Measurements from ENCODE around the gene RPL36AL. TPM values are rescaled to one million over a fixed set of nuclear protein-coding genes. Genes with fewer than 3 reads are reported as not detected.

Gene RPL36AL
- total RNA-seq, 4 donors from 2014 or later = 188 to 260 (median 211) TPM

GRCh38 chr14:49634547-49635334 lies 14.3 kb upstream of the RPL36AL start, which contains the start of gene DNAAF2:
DNAAF2 (minus strand) TSS chr14:49635244; CDS start chr14:49635149, 95 bp downstream.
- Histone ChIP-seq H3K9me3 (no peaks in the 10 kb centered on the region), H3K4me1 (peaks cover 8 to 53% (median 32%) of the 10 kb centered on the region in 3 donors), H3K4me3 (peak within 1 kb of the TSS; percentile 90 to 99 (median 94)), H3K27ac (peak within 1 kb of the TSS; percentile 94 to 99 (median 98)), H3K36me3 (peaks cover 0 to 28% (median 0%) of the 10 kb centered on the region in 3 donors), H3K27me3 (no peaks in the 10 kb centered on the region)
- peak; percentile 14 for DNase-seq
- 0% methylated on average over 2 of the region's 80 CpGs; no CpG with 5 or more reads in 1 of the 2 donors for WGBS, 2 donors
- TF ChIP-seq, protein P1, sequence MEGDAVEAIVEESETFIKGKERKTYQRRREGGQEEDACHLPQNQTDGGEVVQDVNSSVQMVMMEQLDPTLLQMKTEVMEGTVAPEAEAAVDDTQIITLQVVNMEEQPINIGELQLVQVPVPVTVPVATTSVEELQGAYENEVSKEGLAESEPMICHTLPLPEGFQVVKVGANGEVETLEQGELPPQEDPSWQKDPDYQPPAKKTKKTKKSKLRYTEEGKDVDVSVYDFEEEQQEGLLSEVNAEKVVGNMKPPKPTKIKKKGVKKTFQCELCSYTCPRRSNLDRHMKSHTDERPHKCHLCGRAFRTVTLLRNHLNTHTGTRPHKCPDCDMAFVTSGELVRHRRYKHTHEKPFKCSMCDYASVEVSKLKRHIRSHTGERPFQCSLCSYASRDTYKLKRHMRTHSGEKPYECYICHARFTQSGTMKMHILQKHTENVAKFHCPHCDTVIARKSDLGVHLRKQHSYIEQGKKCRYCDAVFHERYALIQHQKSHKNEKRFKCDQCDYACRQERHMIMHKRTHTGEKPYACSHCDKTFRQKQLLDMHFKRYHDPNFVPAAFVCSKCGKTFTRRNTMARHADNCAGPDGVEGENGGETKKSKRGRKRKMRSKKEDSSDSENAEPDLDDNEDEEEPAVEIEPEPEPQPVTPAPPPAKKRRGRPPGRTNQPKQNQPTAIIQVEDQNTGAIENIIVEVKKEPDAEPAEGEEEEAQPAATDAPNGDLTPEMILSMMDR (IDR thresholded peaks at IDR 0.05) = no peak
- TF ChIP-seq POLR2A (IDR thresholded peaks at IDR 0.05) = no peak
- intact Hi-C loops (cut with DNase I) = loop anchor here (5.0 kb wide), 1 partner anchor 133 kb away; the partner anchor contains the start of gene KLHDC2

DNA sequence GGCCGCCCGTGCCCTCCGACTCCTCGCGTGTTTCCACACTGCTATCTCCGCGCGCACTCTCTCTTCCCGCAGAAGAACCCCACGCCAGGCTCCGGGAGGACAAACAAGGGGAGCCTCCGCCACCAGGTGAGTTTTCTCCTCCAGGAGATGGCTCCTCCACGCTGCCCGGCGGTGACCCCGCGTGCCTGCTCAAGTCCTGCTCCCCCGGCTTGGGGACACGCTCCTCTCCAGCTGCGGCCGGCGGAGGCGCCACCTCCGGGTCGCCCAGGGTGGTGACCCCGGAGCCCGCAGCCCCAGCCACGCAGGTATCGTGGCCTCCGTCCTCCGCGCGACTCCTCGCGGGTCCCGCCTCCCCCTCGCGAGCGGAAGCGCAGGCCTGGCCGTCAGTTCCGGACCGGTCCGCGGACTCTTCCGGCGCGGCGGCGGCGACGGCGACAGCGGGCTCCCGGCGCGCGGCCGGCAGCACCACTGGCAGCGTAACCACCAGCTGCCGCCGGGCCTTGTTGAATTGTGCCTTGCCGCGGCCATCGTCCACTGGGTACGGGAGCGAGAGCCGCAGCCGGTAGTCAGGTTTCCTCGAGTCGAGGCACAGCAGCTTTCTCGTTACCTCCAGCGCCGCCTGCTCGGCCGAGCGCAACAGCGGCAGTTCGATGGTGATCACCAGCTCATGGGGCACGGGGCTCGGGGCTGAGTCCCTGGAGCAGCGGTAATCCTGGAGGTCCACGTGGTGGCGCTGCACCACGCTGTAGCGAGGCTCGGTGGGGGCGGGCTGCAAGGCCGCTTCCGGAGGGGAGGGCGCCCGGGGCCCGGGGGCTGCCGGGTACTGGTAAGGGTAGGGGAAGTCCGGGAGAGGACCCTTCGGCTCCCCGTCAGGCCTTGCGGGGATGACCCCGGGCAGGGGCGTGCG lies 13.5 kb upstream of the RPL36AL start:
- Histone ChIP-seq H3K27ac (peak overlapping the region; percentile 94 to 99 (median 98)), H3K4me1 (peaks cover 8 to 53% (median 32%) of the 10 kb centered on the region in 3 donors), H3K4me3 (peak overlapping the region; percentile 90 to 99 (median 94)), H3K27me3 (no peaks in the 10 kb centered on the region), H3K36me3 (peaks cover 0 to 25% (median 0%) of the 10 kb centered on the region in 3 donors), H3K9me3 (no peaks in the 10 kb centered on the region)
- intact Hi-C loops (cut with DNase I) = loop anchor here (5.0 kb wide), 1 partner anchor 133 kb away; the partner anchor contains the start of gene KLHDC2
- 0% methylated on average over 5 of the region's 101 CpGs; no CpG with 5 or more reads in 1 of the 2 donors for WGBS, 2 donors
- peak; percentile 71 for DNase-seq
- TF ChIP-seq POLR2A (IDR thresholded peaks at IDR 0.05) = peak in 2 of 4 donors; percentile 81 to 87
- TF ChIP-seq, protein P1 (IDR thresholded peaks at IDR 0.05) = peak; percentile 65 to 94 (median 81)

DNA sequence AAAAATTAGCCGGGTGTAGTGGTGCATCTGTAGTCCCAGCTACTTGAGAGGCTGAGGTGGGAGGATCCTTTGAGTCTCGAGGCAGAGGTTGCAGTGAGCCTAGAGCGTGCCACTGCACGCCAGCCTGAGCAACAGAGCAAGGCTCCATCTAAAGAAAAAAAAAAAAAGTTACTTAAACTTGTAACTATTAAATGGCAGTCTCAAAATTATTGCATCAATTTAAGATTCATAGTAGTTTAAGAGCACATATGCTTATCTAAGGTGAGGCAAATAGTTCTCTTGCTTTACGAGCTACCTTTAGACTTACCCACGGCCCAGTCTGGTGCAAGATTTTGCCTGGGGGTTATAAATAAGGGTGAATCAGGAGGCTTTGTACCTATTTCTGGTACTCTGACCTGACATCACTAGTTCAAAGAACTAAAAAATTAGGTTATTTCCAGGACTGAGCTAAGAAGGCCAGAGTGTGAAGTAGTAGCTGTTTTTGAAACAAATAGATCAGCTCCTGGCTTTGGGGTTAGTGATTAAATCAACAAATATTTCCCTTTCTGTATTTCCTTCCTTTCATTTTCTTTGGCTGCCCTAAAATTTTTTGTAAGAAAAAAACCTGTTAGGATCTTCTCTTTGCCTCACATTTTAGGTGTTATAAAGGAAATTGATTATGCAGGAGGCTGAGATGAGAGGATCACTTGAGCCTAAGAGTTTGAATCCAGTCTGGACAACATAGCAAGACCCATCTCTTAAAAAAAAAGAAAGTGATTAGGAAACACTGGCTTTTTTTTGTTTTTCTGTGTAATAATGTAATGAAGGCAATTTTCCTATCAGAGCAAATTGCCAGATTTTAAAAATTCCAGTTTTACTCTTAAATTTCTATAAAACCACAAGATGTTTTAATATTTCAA lies 3.8 kb upstream of the RPL36AL start:
- H3K27ac ChIP-seq = peak overlapping the region in 2 of 4 donors; percentile 28 to 47
- peaks cover 0 to 14% (median 0%) of the 10 kb centered on the region in 3 donors for H3K36me3 ChIP-seq
- WGBS, 2 donors = 20 to 53% methylated on average over 6 of the region's 6 CpGs
- no peak for TF ChIP-seq POLR2A (IDR thresholded peaks at IDR 0.05)
- TF ChIP-seq, protein P1 (IDR thresholded peaks at IDR 0.05) = no peak
- DNase-seq = no peak
- intact Hi-C loops (cut with DNase I) = no loop called here
- H3K4me3 ChIP-seq = no peak overlapping the region
- no peaks in the 10 kb centered on the region for H3K27me3 ChIP-seq
- no peaks in the 10 kb centered on the region for H3K9me3 ChIP-seq
- H3K4me1 ChIP-seq = peaks cover 15 to 50% (median 25%) of the 10 kb centered on the region in 3 donors

DNA sequence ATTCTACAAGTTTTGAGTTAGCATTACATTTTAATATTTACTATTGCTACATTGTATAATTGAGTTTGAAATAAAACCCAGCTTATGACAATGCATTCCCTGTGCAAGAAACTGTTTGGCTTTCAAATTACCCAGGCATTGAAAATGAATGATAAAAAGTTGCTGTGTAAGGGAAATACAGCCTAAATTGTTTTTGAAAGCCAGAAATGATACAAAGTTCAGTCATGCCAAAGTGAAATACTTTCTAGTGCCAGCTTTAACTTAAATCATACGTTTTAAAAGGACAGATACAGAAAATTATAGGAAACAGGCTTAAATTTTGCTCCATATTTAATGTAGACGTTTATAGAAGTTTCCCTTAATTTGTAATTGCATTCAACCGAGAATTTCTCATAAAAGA lies 3.0 kb upstream of the RPL36AL start:
- DNase-seq = no peak

More for the DNA sequence above, 3.0 kb upstream of the RPL36AL start:
- intact Hi-C loops (cut with DNase I) = no loop called here
- Histone ChIP-seq H3K4me3 (peak overlapping the region in 1 of 4 donors; percentile 31), H3K27ac (peak overlapping the region in 2 of 4 donors; percentile 28 to 47), H3K4me1 (peaks cover 16 to 58% (median 31%) of the 10 kb centered on the region in 3 donors), H3K27me3 (no peaks in the 10 kb centered on the region), H3K36me3 (peaks cover 0 to 20% (median 4%) of the 10 kb centered on the region in 3 donors), H3K9me3 (no peaks in the 10 kb centered on the region)
- TF ChIP-seq, protein P1 (IDR thresholded peaks at IDR 0.05) = no peak
- no peak for TF ChIP-seq POLR2A (IDR thresholded peaks at IDR 0.05)
- WGBS, 2 donors = 25 to 31% methylated on average over 3 of the region's 3 CpGs

Measured in esophagus squamous epithelium (tissue), 5 donors.